Kidney epithelial cell (primary cell): ENCODE results near the gene PTCSC3. TPM values are rescaled to one million over a fixed set of nuclear protein-coding genes. Genes with fewer than 3 reads are reported as not detected.
A peak's percentile ranks its signal among the peaks of the same experiment; 100 is the strongest.
"Not testable (repeated sequence)": the region's sequence is repeated elsewhere in the genome, so short reads cannot be mapped to it uniquely, and the experiment has no call there.

Experiments
- DNase-seq: peaks from one replicate; pipeline ENCODE4 v3.0.0-alpha.2; 2010; ENCODE audit warnings: low read depth
- H3K27me3 ChIP-seq: 2 replicates; pipeline ENCODE4 v1.6.0; 2011; ENCODE audit warnings: low read length; ENCODE audit not compliant: control insufficient read depth, insufficient read depth
- H3K36me3 ChIP-seq: 2 replicates; pipeline ENCODE4 v1.5.1; 2011; ENCODE audit warnings: low read length; ENCODE audit not compliant: control insufficient read depth, insufficient read depth
- H3K4me3 ChIP-seq: 2 replicates; pipeline ENCODE4 v1.5.1; 2011; ENCODE audit warnings: low read depth, mild to moderate bottlenecking, control low read depth, low read length
- total RNA-seq: library from RNA; depleted of rRNA; stranded (reverse); fragments of >200 nt; gene quantifications from 2 replicates; pipeline ENCODE4 v1.2.3, GENCODE V29; 2015
- TF ChIP-seq, protein P1 (sequence below): IDR thresholded peaks from 2 replicates; pipeline ENCODE4 v1.5.1; 2011; ENCODE audit warnings: mild to moderate bottlenecking, moderate library complexity, low read length, control low read depth, inconsistent platforms; ENCODE audit not compliant: insufficient read depth, poor library complexity, severe bottlenecking

The PTCSC3 gene
- total RNA-seq, 1 donor from 2014 or later, result not detected

DNA sequence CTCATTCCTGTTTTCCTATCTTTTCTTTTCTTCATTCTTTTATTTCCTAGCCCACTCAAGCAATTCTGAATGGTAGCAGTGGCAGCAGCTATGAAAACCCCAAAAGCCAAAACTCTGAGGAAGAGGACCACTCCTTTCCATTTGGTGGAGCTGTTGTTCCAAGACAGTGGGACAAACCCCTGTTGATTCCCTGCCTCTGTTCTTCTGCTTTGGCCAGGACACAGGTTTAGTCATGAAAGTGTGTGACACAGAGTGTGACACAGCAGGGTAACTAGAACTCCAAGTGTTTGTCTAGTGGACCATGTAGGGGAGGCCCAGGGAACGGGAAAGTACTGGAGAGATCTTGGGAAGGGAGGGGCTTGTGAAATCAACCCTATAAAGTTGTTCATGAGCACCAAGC, 71.1 kb downstream of the PTCSC3 start:
- no peak overlapping the region for H3K4me3 ChIP-seq
- peak; percentile 50 for DNase-seq

DNA sequence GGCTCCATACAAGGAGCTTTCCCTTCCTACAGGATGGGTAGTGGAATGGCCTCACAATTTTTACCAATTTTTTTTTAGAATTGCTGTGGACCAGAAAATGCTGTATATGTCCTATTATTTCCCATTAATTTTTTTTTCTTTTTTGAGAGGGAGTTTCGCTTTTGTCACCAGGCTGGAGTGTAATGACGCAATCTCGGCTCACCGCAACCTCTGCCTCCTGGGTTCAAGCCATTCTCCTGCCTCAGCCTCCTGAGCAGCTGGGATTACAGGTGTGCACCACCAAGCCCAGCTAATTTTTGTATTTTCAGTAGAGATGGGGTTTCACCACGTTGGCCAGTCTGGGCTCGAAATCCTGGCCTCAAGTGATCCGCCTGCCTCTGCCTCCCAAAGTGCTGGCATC, 72.3 kb downstream of the PTCSC3 start:
- not testable (repeated sequence) for H3K4me3 ChIP-seq, DNase-seq, H3K27me3 ChIP-seq, H3K36me3 ChIP-seq

More for the DNA sequence above, 71.1 kb downstream of the PTCSC3 start:
- Histone ChIP-seq H3K36me3 (no peaks in the 10 kb centered on the region), H3K27me3 (no peaks in the 10 kb centered on the region)
- TF ChIP-seq, protein P1, sequence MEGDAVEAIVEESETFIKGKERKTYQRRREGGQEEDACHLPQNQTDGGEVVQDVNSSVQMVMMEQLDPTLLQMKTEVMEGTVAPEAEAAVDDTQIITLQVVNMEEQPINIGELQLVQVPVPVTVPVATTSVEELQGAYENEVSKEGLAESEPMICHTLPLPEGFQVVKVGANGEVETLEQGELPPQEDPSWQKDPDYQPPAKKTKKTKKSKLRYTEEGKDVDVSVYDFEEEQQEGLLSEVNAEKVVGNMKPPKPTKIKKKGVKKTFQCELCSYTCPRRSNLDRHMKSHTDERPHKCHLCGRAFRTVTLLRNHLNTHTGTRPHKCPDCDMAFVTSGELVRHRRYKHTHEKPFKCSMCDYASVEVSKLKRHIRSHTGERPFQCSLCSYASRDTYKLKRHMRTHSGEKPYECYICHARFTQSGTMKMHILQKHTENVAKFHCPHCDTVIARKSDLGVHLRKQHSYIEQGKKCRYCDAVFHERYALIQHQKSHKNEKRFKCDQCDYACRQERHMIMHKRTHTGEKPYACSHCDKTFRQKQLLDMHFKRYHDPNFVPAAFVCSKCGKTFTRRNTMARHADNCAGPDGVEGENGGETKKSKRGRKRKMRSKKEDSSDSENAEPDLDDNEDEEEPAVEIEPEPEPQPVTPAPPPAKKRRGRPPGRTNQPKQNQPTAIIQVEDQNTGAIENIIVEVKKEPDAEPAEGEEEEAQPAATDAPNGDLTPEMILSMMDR, result peak; percentile 43

DNA sequence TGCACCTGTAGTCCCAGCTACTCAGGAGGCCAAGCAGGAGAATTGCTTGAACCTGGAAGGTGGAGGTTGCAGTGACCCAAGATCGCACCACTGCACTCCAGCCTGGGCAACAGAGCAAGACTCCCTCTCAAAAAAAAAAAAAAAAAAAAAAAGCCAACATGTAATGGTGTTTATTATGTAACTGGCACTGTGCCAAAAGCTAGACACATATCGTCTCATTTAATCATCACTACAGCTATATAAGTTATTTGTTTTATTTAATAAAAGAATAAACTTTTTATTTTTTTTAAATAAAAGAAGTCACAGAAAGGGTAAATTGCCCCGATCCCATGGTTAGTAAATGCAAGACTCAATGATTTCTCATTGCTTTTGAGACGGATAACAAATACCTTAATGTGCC, 76.9 kb downstream of the PTCSC3 start:
- TF ChIP-seq, protein P1, result no peak
- H3K27me3 ChIP-seq, result no peaks in the 10 kb centered on the region
- H3K4me3 ChIP-seq, result no peak overlapping the region
- no peak for DNase-seq
- no peaks in the 10 kb centered on the region for H3K36me3 ChIP-seq

DNA sequence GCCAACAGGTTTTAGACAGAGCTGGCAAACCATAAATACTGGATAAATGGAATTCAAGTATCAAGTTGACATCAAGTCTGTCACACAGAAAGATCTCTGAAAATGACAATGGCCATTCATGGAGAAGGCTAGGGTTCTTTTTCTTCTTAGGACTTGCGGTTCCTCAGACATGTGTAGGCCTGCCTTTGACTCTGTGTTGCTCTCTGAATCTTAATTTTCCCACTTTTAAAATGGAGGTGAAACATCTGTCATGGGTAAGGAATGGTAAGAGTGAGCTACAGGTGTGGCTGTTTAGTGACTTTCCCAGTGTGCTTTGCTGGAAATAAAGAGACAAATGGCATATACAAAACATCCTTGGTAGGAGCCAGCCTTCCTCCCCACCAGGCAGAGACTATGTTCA, 79.2 kb downstream of the PTCSC3 start:
- Histone ChIP-seq H3K36me3 (no peaks in the 10 kb centered on the region), H3K4me3 (no peak overlapping the region), H3K27me3 (no peaks in the 10 kb centered on the region)
- no peak for DNase-seq
- TF ChIP-seq, protein P1, result no peak

DNA sequence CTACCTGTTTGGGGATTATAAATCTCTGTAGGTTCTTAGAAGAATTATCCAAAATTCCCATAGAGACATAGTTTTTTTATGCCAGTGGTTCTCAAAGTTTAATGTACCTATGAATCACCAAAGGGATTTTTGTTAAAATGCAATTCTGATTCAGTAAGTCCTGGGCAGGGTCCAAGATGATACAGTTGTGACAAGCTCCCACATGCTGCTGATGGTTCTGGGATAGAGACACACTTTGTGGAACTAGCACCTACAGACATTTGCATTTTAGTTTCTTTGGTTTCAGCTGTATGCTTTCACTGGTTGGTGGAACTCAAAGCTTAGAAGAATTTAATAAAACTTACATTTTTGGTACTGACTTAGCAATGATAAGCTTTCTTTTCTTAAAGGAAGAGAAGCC, 80.4 kb downstream of the PTCSC3 start:
- no peak overlapping the region for H3K4me3 ChIP-seq
- TF ChIP-seq, protein P1, result no peak
- H3K36me3 ChIP-seq, result no peaks in the 10 kb centered on the region
- no peaks in the 10 kb centered on the region for H3K27me3 ChIP-seq
- DNase-seq, result no peak

DNA sequence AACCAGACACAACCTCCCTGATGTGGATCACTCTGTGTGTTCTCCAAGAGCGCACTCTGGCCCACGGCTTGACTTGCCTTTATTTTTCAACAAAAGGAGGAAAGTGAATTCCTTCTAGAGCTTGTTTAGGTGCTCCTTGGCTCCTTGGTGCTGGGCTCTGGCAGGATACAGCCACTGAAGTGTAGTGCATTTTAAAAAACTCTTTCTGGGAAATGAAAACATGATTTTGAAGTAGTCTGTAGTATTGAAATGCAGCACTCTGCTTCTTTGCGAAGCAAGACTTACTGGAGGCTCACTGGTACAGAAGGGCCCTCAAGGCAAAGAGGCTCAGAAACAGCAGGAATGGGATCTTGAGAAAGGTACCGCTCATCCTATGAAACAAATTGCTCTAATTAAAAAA, 81.6 kb downstream of the PTCSC3 start:
- no peak for DNase-seq
- H3K36me3 ChIP-seq, result no peaks in the 10 kb centered on the region
- no peak overlapping the region for H3K4me3 ChIP-seq
- TF ChIP-seq, protein P1, result no peak
- H3K27me3 ChIP-seq, result no peaks in the 10 kb centered on the region

DNA sequence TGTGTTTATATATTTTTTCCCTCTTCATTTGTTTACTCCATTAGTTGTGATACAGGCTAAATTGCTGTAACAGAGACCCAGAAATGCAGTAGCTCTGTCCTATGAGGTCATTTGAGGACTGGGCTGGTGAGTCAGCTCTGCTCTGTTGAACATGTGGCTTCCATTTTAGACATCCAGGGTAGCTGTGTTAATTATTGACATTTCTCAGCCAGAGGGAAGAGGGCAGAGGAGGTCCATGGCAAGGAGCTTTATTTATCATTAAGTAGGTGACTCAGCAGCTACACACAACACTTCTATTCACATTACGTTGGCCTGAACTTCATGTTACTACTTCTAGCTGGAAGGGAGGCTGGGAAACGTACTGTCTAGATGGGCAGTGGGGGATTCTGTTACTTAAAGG, 85.4 kb downstream of the PTCSC3 start:
- Histone ChIP-seq H3K27me3 (no peaks in the 10 kb centered on the region), H3K36me3 (no peaks in the 10 kb centered on the region), H3K4me3 (no peak overlapping the region)
- DNase-seq, result peak; percentile 98
- TF ChIP-seq, protein P1, result no peak
